A549 (cell line): ENCODE results near the gene MAML2. TPM values are rescaled to one million over a fixed set of nuclear protein-coding genes. Genes with fewer than 3 reads are reported as not detected.
A peak's percentile ranks its signal among the peaks of the same experiment; 100 is the strongest.
"Not testable (repeated sequence)": the region's sequence is repeated elsewhere in the genome, so short reads cannot be mapped to it uniquely, and the experiment has no call there.

ENCODE experiments used
- ATAC-seq, 2 experiments: fragments of 200-7000 bp in 1 of 2; fragments of >200 bp in 1 of 2; cut with Nextera tagmentation in 1 of 2; cut with Tn5 transposase in 1 of 2; 3 replicates each; pipeline versions ENCODE4 v1.8.0 to v1.9.1; 2018 to 2020; ENCODE audit warnings: mild to moderate bottlenecking in 1 of 2, moderate library complexity in 1 of 2
- CTCF ChIA-PET: fragments of 300-600 bp; sonication (Branson Sonifier 250); formaldehyde crosslinking; extraction: SDS; loops from one replicate; lab custom pipeline; 2021; ENCODE audit warnings: antibody characterized with exemption, inconsistent platforms; lab: Yijun Ruan, JAX
- POLR2A ChIA-PET: fragments of 350-600 bp; formaldehyde crosslinking; extraction: SDS; loops from one replicate; lab custom pipeline; 2021; ENCODE audit warnings: antibody characterized with exemption, inconsistent platforms; lab: Yijun Ruan, JAX
- DNase-seq, 2 experiments: peaks; one replicate each; pipeline versions ENCODE4 v3.0.0 to v3.0.0-alpha.2; 2011 to 2016; ENCODE audit warnings: low read depth in 1 of 2, low spot score in 1 of 2
- FAIRE-seq: peaks from 2 replicates; lab custom pipeline; 2011; peaks lifted over from hg19 to GRCh38; lab: Jason Lieb, UNC
- H3K27ac ChIP-seq, 2 experiments: fragments of >200 bp; sonication (Bioruptor Twin); formaldehyde crosslinking; 3 replicates each; pipeline ENCODE4 v1.5.1; 2016 to 2017
- H3K4me1 ChIP-seq: fragments of >200 bp; sonication (Bioruptor Twin); formaldehyde crosslinking; 3 replicates; pipeline ENCODE4 v1.6.1; 2016
- H3K4me2 ChIP-seq: fragments of >200 bp; sonication (Bioruptor Twin); formaldehyde crosslinking; 3 replicates; pipeline ENCODE4 v1.6.1; 2016
- H3K4me3 ChIP-seq: fragments of >200 bp; sonication (Bioruptor Twin); formaldehyde crosslinking; 3 replicates; pipeline ENCODE4 v1.5.1; 2016
- H3K9me3 ChIP-seq: fragments of >200 bp; sonication (Bioruptor Twin); formaldehyde crosslinking; 3 replicates; pipeline ENCODE4 v1.6.1; 2016
- CTCF ChIP-seq: fragments of >200 bp; sonication (Bioruptor Twin); formaldehyde crosslinking; IDR thresholded peaks from 3 replicates; pipeline ENCODE4 v1.5.1; 2016
- ELK1 ChIP-seq: fragments of 150-350 bp; IDR thresholded peaks from 2 replicates; pipeline ENCODE4 v1.6.1; 2014; ENCODE audit warnings: low read depth, mild to moderate bottlenecking, low read length
- FOXS1 ChIP-seq: fragments of 250-450 bp; sonication (Bioruptor Pico); IDR thresholded peaks from 2 replicates; pipeline ENCODE4 v1.5.0; 2020; ENCODE audit warnings: mild to moderate bottlenecking, moderate library complexity
- HES2 ChIP-seq: fragments of >200 bp; sonication (Bioruptor Twin); formaldehyde crosslinking; IDR thresholded peaks from 2 replicates; pipeline ENCODE4 v1.6.1; 2016
- HMGXB4 ChIP-seq: fragments of 250-450 bp; sonication (Bioruptor Pico); IDR thresholded peaks from 2 replicates; pipeline ENCODE4 v1.5.0; 2021; ENCODE audit warnings: mild to moderate bottlenecking, moderate library complexity, borderline replicate concordance
- HOXB13 ChIP-seq: fragments of 250-450 bp; sonication (Bioruptor Pico); IDR thresholded peaks from 2 replicates; pipeline ENCODE4 v1.5.0; 2020; ENCODE audit warnings: low read depth, mild to moderate bottlenecking, moderate library complexity
- HOXB5 ChIP-seq: fragments of 250-450 bp; sonication (Bioruptor Pico); IDR thresholded peaks from 2 replicates; pipeline ENCODE4 v1.5.0; 2020; ENCODE audit warnings: mild to moderate bottlenecking, moderate library complexity
- JUN ChIP-seq, 2 experiments: fragments of >200 bp; sonication (Bioruptor Twin); formaldehyde crosslinking; IDR thresholded peaks; 2 replicates in 1 of 2; 3 replicates in 1 of 2; pipeline ENCODE4 v1.6.1; 2016 to 2017
- KDM1A ChIP-seq: fragments of 200-600 bp; sonication (generic); IDR thresholded peaks from 2 replicates; pipeline ENCODE4 v1.6.1; 2016; ENCODE audit warnings: low read depth, mild to moderate bottlenecking
- MAFK ChIP-seq: fragments of 450-650 bp; IDR thresholded peaks from 2 replicates; pipeline ENCODE4 v1.6.1; 2014; ENCODE audit not compliant: partially characterized antibody
- POLR2AphosphoS2 ChIP-seq: conservative IDR thresholded peaks from 2 replicates; pipeline ENCODE4 v1.6.1; 2012; ENCODE audit warnings: low read length, improper control_type of control experiment, inconsistent platforms
- RARB ChIP-seq: fragments of 250-450 bp; sonication (Bioruptor Pico); IDR thresholded peaks from 2 replicates; pipeline ENCODE4 v1.8.0; 2021; ENCODE audit warnings: mild to moderate bottlenecking, moderate library complexity
- RFX5 ChIP-seq: fragments of 450-650 bp; IDR thresholded peaks from 2 replicates; pipeline ENCODE4 v1.7.1; 2014; ENCODE audit warnings: antibody characterized with exemption, mild to moderate bottlenecking, moderate library complexity
- RNF2 ChIP-seq: fragments of 200-600 bp; sonication (generic); IDR thresholded peaks from 2 replicates; pipeline ENCODE4 v1.6.1; 2016; ENCODE audit warnings: low read depth, mild to moderate bottlenecking, antibody characterized with exemption, moderate library complexity, borderline replicate concordance
- TFCP2L1 ChIP-seq: fragments of 250-450 bp; sonication (Bioruptor Pico); IDR thresholded peaks from 2 replicates; pipeline ENCODE4 v1.5.0; 2021; ENCODE audit warnings: mild to moderate bottlenecking
- ZFP36 ChIP-seq: fragments of 450-650 bp; IDR thresholded peaks from 2 replicates; pipeline ENCODE4 v1.6.1; 2014; ENCODE audit warnings: borderline replicate concordance; ENCODE audit not compliant: partially characterized antibody
- ZNF302 ChIP-seq: fragments of 250-450 bp; sonication (Bioruptor Pico); IDR thresholded peaks from 2 replicates; pipeline ENCODE4 v1.9.0; 2021; ENCODE audit warnings: inconsistent platforms, mild to moderate bottlenecking, moderate library complexity
- ZSCAN20 ChIP-seq: fragments of 250-450 bp; sonication (Bioruptor Pico); IDR thresholded peaks from 2 replicates; pipeline ENCODE4 v1.8.0; 2022; ENCODE audit warnings: mild to moderate bottlenecking, moderate library complexity
- WGBS: methylation state at CpG from one replicate; pipeline ENCODE4 v1.1.6; 2017; ENCODE audit errors: missing lambda C conversion rate; 5-methylcytosine and 5-hydroxymethylcytosine counted together
- polyA plus RNA-seq, 4 experiments: library from polyadenylated mRNA; depleted of rRNA in 3 of 4; stranded (reverse); fragments of >200 nt; fragmentation: RNase III in 1 of 4; extraction: RNeasy Plus Mini Kit Qiagen cat#74134 plus additional on column Dnase treatment in 1 of 4; gene quantifications; 2 replicates in 3 of 4; 3 replicates in 1 of 4; pipeline ENCODE4 v1.2.3, GENCODE V29; 2011 to 2017

The MAML2 gene
- polyA plus RNA-seq, 2 of the 4 experiments (the other 2 are of a cell fraction): 1.5 to 2.5 TPM

- H3K4me1 ChIP-seq, POLR2A ChIA-PET, ATAC-seq, H3K4me2 ChIP-seq, CTCF ChIA-PET, H3K27ac ChIP-seq, H3K9me3 ChIP-seq, FAIRE-seq, H3K4me3 ChIP-seq, DNase-seq: not testable (repeated sequence)
These were observed 71.6 kb downstream of the MAML2 start for GRCh38 chr11:96271352-96271751.

- POLR2A ChIA-PET, H3K4me1 ChIP-seq, H3K4me3 ChIP-seq, H3K4me2 ChIP-seq, DNase-seq, FAIRE-seq, CTCF ChIA-PET, H3K27ac ChIP-seq, ATAC-seq, H3K9me3 ChIP-seq: not testable (repeated sequence)
- WGBS: 89% methylated on average over 4 of the region's 4 CpGs
These were observed 74.5 kb downstream of the MAML2 start for GRCh38 chr11:96268527-96268926.

- Histone ChIP-seq H3K4me1 (peaks cover 12% of the 10 kb centered on the region), H3K27ac (peak overlapping the region in 1 of 2 experiments; percentile 51; a peak in 2 of 6 replicates), H3K4me2 (no peak overlapping the region), H3K9me3 (no peaks in the 10 kb centered on the region), H3K4me3 (no peak overlapping the region)
- DNase-seq (no peak), ATAC-seq (no peak), FAIRE-seq (no peak)
- WGBS: 85% methylated on average over 2 of the region's 2 CpGs
- ChIA-PET POLR2A (no interaction called here), CTCF (interaction anchor here (0.6 to 1.5 kb wide), 3 partner anchors 20 to 1168 kb away, joined by 3 read pairs; no protein-coding TSS in a partner anchor)
- TF ChIP-seq MAFK (peak; percentile 24), ELK1 (no peak)
These were observed 75.4 kb downstream of the MAML2 start for GRCh38 chr11:96267496-96268032.

- no peak overlapping the region for H3K4me2 ChIP-seq
- 77% methylated on average over 1 of the region's 1 CpG for WGBS
- POLR2A ChIA-PET: no interaction called here
- DNase-seq: no peak
- 0 out of 6 replicates have a peak overlapping the region, but pooled peaks of 1 of the 2 experiments have one; percentile 51 for H3K27ac ChIP-seq
- H3K4me3 ChIP-seq: no peak overlapping the region
- no peak for FAIRE-seq
- CTCF ChIA-PET: interaction anchor here (0.6 to 1.5 kb wide), 2 partner anchors 20 to 1168 kb away, joined by 3 read pairs; no protein-coding TSS in a partner anchor
- H3K9me3 ChIP-seq: no peaks in the 10 kb centered on the region
- no peak for ATAC-seq
- H3K4me1 ChIP-seq: peaks cover 15% of the 10 kb centered on the region
- no peak for TF ChIP-seq HOXB5 (CRISPR knock-in tag)
- TF ChIP-seq JUN (IDR thresholded peaks at IDR 0.05): no peak
- TF ChIP-seq ZSCAN20: no peak
- TF ChIP-seq RARB: no peak
- TF ChIP-seq CTCF: no peak
- no peak for TF ChIP-seq TFCP2L1 (CRISPR knock-in tag)
- no peak for TF ChIP-seq POLR2AphosphoS2
- TF ChIP-seq RNF2: no peak
These were observed 75.9 kb downstream of the MAML2 start for GRCh38 chr11:96267001-96267495.

- Histone ChIP-seq H3K4me1 (peaks cover 15% of the 10 kb centered on the region), H3K9me3 (no peaks in the 10 kb centered on the region), H3K27ac (0 out of 6 replicates have a peak overlapping the region, but pooled peaks of 1 of the 2 experiments have one; percentile 39), H3K4me3 (no peak overlapping the region), H3K4me2 (no peak overlapping the region)
- no peak for ATAC-seq
- 94% methylated on average over 9 of the region's 9 CpGs for WGBS
- CTCF ChIA-PET: interaction anchor here (1.5 to 1.6 kb wide), 2 partner anchors 21 to 77 kb away, joined by 3 to 6 read pairs; partner anchors contain the start of gene MAML2
- FAIRE-seq: no peak
- no peak for DNase-seq
- POLR2A ChIA-PET: no interaction called here
- no peak for TF ChIP-seq MAFK
- TF ChIP-seq KDM1A: no peak
- no peak for TF ChIP-seq RARB
- no peak for TF ChIP-seq ZNF302 (CRISPR knock-in tag)
- TF ChIP-seq FOXS1 (CRISPR knock-in tag): no peak
- TF ChIP-seq RFX5: no peak
- no peak for TF ChIP-seq ELK1
- no peak for TF ChIP-seq HES2
- no peak for TF ChIP-seq HOXB13 (CRISPR knock-in tag)
- TF ChIP-seq ZFP36: no peak
- TF ChIP-seq HMGXB4 (CRISPR knock-in tag): no peak
These were observed 77.0 kb downstream of the MAML2 start for GRCh38 chr11:96265972-96266371.
